ENCODE results near the gene USP48.

Gene USP48

GRCh38 chr1:21668951-21669257 lies 114.0 kb downstream of the USP48 start:
- no peak for TF ChIP-seq CTCF (IDR thresholded peaks at IDR 0.05; ENCODE audit: insufficient read depth, low read length, poor library complexity, severe bottlenecking)
- H3K27me3 ChIP-seq (replicated peaks; ENCODE audit: control insufficient read depth, insufficient read depth, low read length): peaks cover 10% of the 10 kb centered on the region
- no peak for DNase-seq (ENCODE audit: extremely low read depth, insufficient read length)
- no peaks in the 10 kb centered on the region for H3K36me3 ChIP-seq (ENCODE audit: control insufficient read depth, insufficient read depth, low read length)
- H3K4me3 ChIP-seq (replicated peaks; ENCODE audit: low read depth, low read length): no peak overlapping the region

- H3K4me3 ChIP-seq (replicated peaks; ENCODE audit: low read depth, low read length): no peak overlapping the region
- H3K36me3 ChIP-seq (ENCODE audit: control insufficient read depth, insufficient read depth, low read length): no peaks in the 10 kb centered on the region
- peaks cover 10% of the 10 kb centered on the region for H3K27me3 ChIP-seq (replicated peaks; ENCODE audit: control insufficient read depth, insufficient read depth, low read length)
- TF ChIP-seq CTCF (IDR thresholded peaks at IDR 0.05; ENCODE audit: insufficient read depth, low read length, poor library complexity, severe bottlenecking): peak; percentile 11
- DNase-seq (ENCODE audit: extremely low read depth, insufficient read length): no peak
These were observed 114.6 kb downstream of the USP48 start for GRCh38 chr1:21668232-21668950.

DNA sequence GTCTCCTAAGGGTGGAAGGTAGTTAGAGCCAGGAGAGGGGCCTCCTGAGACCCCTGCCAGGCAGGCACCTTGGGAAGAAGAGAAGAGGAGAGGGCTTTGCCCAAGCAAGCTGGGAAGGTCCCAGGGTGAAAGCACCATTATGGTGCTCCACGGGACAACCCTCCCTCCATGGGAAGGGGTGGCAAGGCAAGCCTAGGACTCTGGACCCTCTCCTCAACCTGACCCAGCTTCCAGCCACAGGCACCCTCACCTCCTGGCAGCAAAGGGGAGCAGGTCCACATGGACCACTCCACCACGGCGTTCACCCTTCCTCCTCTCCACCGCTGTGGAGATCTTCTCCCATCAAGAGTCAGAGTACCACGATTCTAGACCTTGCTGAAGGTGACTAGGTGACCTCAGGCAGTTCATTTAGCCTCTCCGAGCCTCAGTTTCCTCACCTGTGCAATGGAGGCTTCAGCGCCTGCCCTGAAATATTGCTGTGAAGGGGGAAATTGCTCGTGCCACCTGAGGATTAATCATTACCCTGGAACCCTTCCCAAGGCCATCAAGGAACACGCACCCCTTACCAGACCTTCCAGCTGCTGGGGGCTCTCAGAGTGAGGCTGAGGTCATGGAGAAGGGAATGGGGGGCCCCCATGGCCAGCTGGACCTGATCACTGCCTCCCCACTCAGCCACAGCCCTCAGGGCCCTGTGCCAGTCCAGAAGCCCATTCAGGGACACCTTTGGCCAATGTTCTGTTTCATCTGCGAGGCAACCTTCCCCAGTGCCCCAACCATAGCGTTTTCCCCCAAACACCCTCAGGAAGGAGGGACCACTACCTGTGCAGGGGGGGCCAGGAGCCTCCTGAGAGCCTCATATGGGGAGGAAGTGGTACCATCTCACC lies 115.4 kb downstream of the USP48 start:
- peaks cover 10% of the 10 kb centered on the region for H3K27me3 ChIP-seq (replicated peaks; ENCODE audit: control insufficient read depth, insufficient read depth, low read length)
- no peak overlapping the region for H3K4me3 ChIP-seq (replicated peaks; ENCODE audit: low read depth, low read length)
- TF ChIP-seq CTCF (IDR thresholded peaks at IDR 0.05; ENCODE audit: insufficient read depth, low read length, poor library complexity, severe bottlenecking): no peak
- no peaks in the 10 kb centered on the region for H3K36me3 ChIP-seq (ENCODE audit: control insufficient read depth, insufficient read depth, low read length)
- no peak for DNase-seq (ENCODE audit: extremely low read depth, insufficient read length)

DNA sequence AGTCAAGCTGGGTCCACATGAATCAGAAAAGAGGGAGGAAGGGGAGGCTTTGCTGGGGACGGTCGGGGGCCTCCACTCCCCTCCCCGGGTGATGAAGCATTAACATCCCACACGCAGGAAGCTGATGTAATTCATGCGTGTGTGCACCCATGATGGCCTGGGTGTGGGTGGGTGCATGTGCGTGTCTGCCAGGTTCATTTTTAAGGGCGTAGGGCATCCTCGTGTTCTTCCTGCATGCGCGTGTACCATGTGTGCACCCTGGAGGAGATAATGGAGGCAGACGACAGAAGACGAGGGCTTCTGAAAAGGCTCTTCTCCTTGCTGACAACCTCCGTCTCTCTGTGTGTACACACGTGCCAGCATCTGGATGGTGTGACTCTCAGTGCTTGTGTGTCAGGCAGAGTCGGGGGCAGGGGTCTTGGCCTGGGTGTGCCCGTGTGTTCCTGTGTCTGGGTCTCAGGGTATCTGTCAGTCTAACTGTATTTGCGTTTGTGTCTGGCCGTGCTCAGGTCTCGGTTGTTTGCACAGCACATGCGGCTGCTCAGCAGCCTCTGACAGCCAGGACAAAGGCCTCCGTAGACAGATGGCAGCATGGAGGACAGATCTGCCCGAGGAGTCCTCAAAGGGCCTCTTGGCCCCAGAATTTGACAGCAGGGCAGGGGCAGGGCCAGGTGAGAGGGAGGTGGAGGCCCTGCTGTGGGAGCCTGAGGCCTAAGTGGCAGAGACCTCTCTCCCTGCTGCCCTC lies 116.2 kb downstream of the USP48 start:
- Histone ChIP-seq H3K27me3 (replicated peaks; ENCODE audit: control insufficient read depth, insufficient read depth, low read length) (peaks cover 10% of the 10 kb centered on the region), H3K36me3 (ENCODE audit: control insufficient read depth, insufficient read depth, low read length) (no peaks in the 10 kb centered on the region), H3K4me3 (replicated peaks; ENCODE audit: low read depth, low read length) (no peak overlapping the region)
- no peak for DNase-seq (ENCODE audit: extremely low read depth, insufficient read length)
- no peak for TF ChIP-seq CTCF (IDR thresholded peaks at IDR 0.05; ENCODE audit: insufficient read depth, low read length, poor library complexity, severe bottlenecking)

DNA sequence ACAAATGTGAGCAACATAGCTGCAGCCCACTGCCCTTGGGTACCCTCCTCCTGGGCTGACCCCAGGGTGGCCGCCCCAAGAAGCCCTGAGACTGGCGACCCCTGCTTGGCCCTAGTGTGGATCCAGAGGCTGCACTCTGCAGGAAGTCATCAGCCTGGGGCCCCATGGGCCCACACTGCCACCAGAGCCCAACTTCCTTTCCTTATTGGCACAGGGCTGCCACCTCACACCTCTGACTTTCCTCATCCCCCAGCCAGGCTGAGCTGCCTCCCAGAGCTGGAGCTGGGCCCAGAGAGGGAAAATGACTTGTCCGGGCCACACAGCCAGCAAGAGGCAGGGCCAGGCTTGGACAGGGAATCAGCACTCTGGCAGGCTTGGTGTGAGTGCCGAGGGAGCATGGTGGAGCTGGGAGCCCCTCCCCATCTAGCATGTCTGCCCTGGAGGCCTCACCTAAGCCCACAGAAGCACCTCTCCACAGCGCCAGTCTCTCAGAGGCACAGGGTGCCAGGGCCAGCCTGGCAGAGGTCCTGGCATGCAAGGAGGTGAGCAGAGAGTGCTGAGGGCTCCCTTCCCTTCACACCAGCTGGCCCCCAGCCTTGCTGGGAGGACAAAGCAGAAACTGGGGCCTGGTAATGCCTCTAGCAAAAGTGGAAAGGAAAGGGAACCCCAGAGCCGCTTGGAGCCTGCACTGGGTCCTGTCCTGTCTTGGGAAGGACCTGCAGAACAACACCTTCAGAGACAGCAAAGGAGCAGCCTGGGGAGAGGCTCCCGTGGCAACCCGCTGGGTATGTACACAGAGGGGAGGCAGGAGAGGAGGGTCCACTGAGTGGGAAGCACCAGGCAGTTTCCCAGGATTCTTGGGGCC lies 117.0 kb downstream of the USP48 start:
- H3K27me3 ChIP-seq (replicated peaks; ENCODE audit: control insufficient read depth, insufficient read depth, low read length): peaks cover 10% of the 10 kb centered on the region
- TF ChIP-seq CTCF (IDR thresholded peaks at IDR 0.05; ENCODE audit: insufficient read depth, low read length, poor library complexity, severe bottlenecking): no peak
- DNase-seq (ENCODE audit: extremely low read depth, insufficient read length): no peak
- H3K4me3 ChIP-seq (replicated peaks; ENCODE audit: low read depth, low read length): no peak overlapping the region
- no peaks in the 10 kb centered on the region for H3K36me3 ChIP-seq (ENCODE audit: control insufficient read depth, insufficient read depth, low read length)
